ENCODE results near the gene SECISBP2L.
"Not testable (repeated sequence)": the region's sequence is repeated elsewhere in the genome, so short reads cannot be mapped to it uniquely, and the experiment has no call there.

The SECISBP2L gene

DNA sequence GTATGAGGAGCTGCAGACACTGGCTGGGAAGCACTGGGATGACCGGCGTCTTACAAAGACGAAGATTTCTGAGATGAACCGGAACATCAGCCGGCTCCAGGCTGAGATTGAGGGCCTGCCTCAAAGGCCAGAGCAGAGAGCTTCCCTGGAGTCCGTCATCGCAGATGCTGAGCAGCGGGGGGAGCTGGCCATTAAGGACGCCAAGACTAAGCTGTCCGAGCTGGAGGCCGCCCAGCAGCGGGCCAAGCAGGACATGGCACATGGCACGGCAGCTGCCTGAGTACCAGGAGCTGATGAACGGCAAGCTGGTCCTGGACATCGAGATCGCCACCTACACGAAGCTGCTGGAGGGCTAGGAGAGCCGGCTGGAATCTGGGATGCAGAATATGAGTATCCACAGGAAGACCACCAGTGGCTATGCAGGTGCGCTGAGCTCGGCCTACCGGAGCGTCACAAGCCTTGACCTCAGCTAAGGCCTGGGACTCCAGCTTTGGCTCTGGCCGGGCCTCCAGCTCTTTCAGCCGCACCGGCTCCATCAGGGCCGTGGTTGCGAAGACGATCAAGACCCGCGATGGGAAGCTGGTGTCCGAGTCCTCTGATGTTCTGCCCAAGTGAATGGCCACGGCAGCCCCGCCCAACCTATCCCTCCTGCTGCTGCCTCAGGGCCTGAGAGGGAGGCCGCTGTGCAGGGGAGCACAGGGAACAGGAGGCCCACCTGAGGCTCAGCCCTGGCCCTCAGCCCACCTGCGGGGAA is 73.3 kb downstream of the SECISBP2L start:
- no peak for DNase-seq
- peaks cover 11% of the 10 kb centered on the region for H3K27me3 Mint-ChIP-seq (ENCODE audit: low read depth, poor library complexity)
- no peaks in the 10 kb centered on the region for H3K36me3 Mint-ChIP-seq (ENCODE audit: low read depth)
- H3K4me3 Mint-ChIP-seq: no peak overlapping the region
- TF ChIP-seq, protein P1, sequence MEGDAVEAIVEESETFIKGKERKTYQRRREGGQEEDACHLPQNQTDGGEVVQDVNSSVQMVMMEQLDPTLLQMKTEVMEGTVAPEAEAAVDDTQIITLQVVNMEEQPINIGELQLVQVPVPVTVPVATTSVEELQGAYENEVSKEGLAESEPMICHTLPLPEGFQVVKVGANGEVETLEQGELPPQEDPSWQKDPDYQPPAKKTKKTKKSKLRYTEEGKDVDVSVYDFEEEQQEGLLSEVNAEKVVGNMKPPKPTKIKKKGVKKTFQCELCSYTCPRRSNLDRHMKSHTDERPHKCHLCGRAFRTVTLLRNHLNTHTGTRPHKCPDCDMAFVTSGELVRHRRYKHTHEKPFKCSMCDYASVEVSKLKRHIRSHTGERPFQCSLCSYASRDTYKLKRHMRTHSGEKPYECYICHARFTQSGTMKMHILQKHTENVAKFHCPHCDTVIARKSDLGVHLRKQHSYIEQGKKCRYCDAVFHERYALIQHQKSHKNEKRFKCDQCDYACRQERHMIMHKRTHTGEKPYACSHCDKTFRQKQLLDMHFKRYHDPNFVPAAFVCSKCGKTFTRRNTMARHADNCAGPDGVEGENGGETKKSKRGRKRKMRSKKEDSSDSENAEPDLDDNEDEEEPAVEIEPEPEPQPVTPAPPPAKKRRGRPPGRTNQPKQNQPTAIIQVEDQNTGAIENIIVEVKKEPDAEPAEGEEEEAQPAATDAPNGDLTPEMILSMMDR (IDR thresholded peaks at IDR 0.05): no peak
- peaks cover 16% of the 10 kb centered on the region for H3K9me3 Mint-ChIP-seq
- H3K27ac Mint-ChIP-seq: no peak overlapping the region
- peaks cover 22% of the 10 kb centered on the region for H3K4me1 Mint-ChIP-seq

DNA sequence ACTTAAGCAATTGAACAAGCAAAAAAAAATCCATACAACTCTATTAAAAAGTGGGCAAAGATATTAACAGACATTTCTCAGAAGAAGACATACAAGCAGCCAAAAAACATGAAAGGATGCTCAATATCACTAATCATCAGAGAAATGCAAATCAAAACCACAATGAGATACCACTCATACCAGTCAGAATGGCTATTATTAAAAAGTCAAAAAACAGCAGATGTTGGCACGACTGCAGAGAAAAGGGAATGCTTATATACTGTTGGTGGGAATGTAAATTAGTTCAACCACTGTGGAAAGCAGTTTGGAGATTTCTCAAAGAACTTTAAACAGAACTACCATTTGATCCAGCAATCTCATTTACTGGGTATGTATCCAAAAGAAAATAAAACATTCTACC is 75.3 kb downstream of the SECISBP2L start:
- not testable (repeated sequence) for H3K36me3 Mint-ChIP-seq (ENCODE audit: low read depth); H3K27me3 Mint-ChIP-seq (ENCODE audit: low read depth, poor library complexity)
- H3K4me1 Mint-ChIP-seq: peaks cover 11% of the 10 kb centered on the region

DNA sequence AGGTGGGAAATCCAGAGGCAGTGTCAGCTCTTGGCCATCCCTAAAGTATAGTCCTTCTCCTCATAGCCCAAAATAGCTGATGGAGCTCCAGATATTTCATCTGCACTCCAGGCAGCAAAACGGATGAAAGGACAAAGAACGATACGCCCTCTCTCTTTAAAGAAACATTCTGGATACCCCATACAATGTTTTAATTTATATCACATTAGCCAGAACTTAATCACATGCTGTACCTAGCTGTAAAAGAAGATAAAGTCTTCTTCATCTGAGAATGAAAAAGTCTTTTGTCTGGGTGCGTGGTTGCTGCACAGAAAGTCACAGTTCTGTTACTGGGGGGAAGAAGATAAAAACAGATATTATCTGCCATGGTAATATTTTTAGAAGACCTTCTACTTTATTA is 78.2 kb downstream of the SECISBP2L start:
- no peak for DNase-seq
- no peak overlapping the region for H3K27ac Mint-ChIP-seq
- H3K36me3 Mint-ChIP-seq (ENCODE audit: low read depth): no peaks in the 10 kb centered on the region
- H3K4me3 Mint-ChIP-seq: no peak overlapping the region
- peaks cover 15% of the 10 kb centered on the region for H3K27me3 Mint-ChIP-seq (ENCODE audit: low read depth, poor library complexity)
- H3K4me1 Mint-ChIP-seq: peaks cover 19% of the 10 kb centered on the region
- TF ChIP-seq, protein P1 (IDR thresholded peaks at IDR 0.05): no peak
- H3K9me3 Mint-ChIP-seq: peaks cover 16% of the 10 kb centered on the region

More for the DNA sequence above, 75.3 kb downstream of the SECISBP2L start:
- H3K9me3 Mint-ChIP-seq: peaks cover 16% of the 10 kb centered on the region
- not testable (repeated sequence) for DNase-seq, H3K4me3 Mint-ChIP-seq, H3K27ac Mint-ChIP-seq

DNA sequence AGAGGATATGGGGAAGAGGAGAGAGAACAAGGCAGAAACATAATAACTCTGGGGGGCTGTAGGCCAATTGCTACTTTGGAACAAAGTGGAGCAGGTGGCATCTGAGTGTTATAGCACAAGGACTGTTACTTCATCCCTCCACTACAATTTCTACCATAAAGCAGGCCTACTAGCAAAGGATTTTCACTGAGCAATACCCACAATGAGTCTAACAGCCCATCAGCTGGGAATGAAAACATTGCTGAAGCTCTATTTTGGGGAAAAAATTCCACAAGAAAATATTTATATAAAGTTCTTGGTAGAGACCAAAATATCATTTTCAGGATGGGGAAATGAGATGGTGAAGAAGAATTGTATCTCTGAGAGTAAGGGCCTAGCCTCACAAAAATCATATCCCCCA is 78.9 kb downstream of the SECISBP2L start:
- Mint-ChIP-seq H3K27ac (no peak overlapping the region), H3K4me1 (peaks cover 19% of the 10 kb centered on the region), H3K36me3 (ENCODE audit: low read depth) (no peaks in the 10 kb centered on the region), H3K4me3 (no peak overlapping the region), H3K27me3 (ENCODE audit: low read depth, poor library complexity) (peaks cover 22% of the 10 kb centered on the region), H3K9me3 (peaks cover 16% of the 10 kb centered on the region)
- TF ChIP-seq, protein P1 (IDR thresholded peaks at IDR 0.05): no peak
- no peak for DNase-seq

DNA sequence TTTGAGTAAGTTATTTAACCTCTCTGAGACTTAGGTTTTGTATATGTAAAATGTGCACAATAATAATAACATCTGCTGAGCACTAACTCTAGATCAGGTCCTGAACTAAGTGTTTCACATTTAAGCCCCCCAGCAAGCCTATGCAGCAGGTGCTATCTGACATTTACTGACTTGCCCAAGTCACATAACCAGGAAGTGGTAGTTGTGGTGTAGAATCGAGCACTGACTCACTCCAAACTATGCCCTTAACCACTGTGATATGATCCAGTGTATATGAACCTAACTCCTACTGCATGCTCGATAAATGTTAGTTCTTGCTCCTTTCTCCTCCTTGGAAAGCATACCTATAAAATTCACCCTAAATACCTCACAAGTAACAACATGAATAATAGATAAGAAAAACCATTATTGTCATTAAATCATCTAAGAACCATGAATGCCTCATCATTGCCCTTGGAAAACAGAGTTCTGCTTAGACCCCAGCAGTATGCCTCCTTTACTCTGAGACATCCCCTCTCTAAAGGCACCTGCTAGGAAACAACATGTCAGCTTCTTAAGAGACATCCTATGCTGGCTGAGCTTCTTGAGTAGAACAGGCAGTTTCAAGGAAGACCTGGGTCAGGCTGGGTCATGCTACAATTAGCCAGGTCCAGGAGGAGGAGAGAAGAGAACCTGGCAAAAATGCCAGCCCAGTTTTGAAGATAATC is 79.5 kb downstream of the SECISBP2L start:
- no peak overlapping the region for H3K27ac Mint-ChIP-seq
- H3K27me3 Mint-ChIP-seq (ENCODE audit: low read depth, poor library complexity): peaks cover 28% of the 10 kb centered on the region
- H3K4me1 Mint-ChIP-seq: peaks cover 19% of the 10 kb centered on the region
- no peak overlapping the region for H3K4me3 Mint-ChIP-seq
- H3K36me3 Mint-ChIP-seq (ENCODE audit: low read depth): no peaks in the 10 kb centered on the region
- no peak for DNase-seq
- peaks cover 16% of the 10 kb centered on the region for H3K9me3 Mint-ChIP-seq
- TF ChIP-seq, protein P1 (IDR thresholded peaks at IDR 0.05): no peak

DNA sequence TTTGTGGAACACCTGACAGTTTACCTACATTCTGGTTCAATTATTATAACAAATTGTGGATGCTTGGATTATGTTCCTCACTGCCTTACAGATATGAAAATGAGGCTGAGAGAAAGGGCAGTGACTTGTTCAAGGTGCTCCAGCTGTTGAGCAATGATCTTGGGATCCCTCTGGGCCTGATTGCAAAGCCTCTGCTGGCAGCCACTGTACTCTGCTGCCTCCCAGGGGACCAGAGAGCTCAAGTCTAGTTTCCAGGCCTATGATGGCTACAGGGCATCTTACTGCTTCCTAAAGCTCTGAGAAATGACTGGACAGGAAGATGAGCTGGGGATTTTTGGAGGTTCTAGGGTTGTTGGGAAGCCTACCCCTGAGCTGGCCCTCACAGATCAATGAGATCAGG is 80.3 kb downstream of the SECISBP2L start:
- Mint-ChIP-seq H3K4me1 (peaks cover 19% of the 10 kb centered on the region), H3K27me3 (ENCODE audit: low read depth, poor library complexity) (peaks cover 33% of the 10 kb centered on the region), H3K27ac (no peak overlapping the region), H3K36me3 (ENCODE audit: low read depth) (no peaks in the 10 kb centered on the region), H3K9me3 (peaks cover 16% of the 10 kb centered on the region), H3K4me3 (no peak overlapping the region)
- TF ChIP-seq, protein P1 (IDR thresholded peaks at IDR 0.05): no peak
- no peak for DNase-seq
